OCI-LY3 (cell line): ENCODE results near the gene FAH.

ENCODE experiments used
- CTCF ChIP-seq: fragments of 200-600, 300-600 bp; sonication (generic); IDR thresholded peaks from 2 replicates; pipeline ENCODE4 v1.5.1; 2014; ENCODE audit warnings: antibody characterized with exemption, low read length, low read depth
- EZH2phosphoT487 ChIP-seq: fragments of 200-600 bp; shearing (Covaris generic); IDR thresholded peaks from 2 replicates; pipeline ENCODE4 v1.6.1; 2018; ENCODE audit warnings: antibody characterized with exemption, mixed run types, low read depth

GRCh38 chr15:80154336-80154735, 1.5 kb downstream of the FAH start:
- TF ChIP-seq CTCF (no peak), EZH2phosphoT487 (no peak)
